DOHH2 (cell line): ENCODE results near the gene FAM174B.

Source experiments
- H3F3A ChIP-seq: fragments of 200-600 bp; sonication (generic), shearing (Covaris generic); 2 replicates; pipeline ENCODE4 v1.6.0; 2016; ENCODE audit warnings: antibody characterized with exemption, mild to moderate bottlenecking; ENCODE audit not compliant: control insufficient read depth, insufficient read depth
- H3K27ac ChIP-seq: fragments of 200-600 bp; sonication (generic); 2 replicates; pipeline ENCODE4 v1.5.1; 2014; ENCODE audit warnings: low read depth, mild to moderate bottlenecking, low read length, moderate library complexity
- H3K27me3 ChIP-seq: fragments of 200-600 bp; sonication (generic); 2 replicates; pipeline ENCODE4 v1.6.1; 2014; ENCODE audit warnings: mild to moderate bottlenecking, low read length, mixed read lengths; ENCODE audit not compliant: control insufficient read depth
- H3K36me3 ChIP-seq: fragments of 200-600 bp; sonication (generic); 2 replicates; pipeline ENCODE4 v1.6.1; 2014; ENCODE audit warnings: mild to moderate bottlenecking, low read length, moderate library complexity, mixed read lengths; ENCODE audit not compliant: control insufficient read depth
- H3K4me1 ChIP-seq: fragments of 200-600 bp; sonication (generic); 2 replicates; pipeline ENCODE4 v1.6.1; 2014; ENCODE audit warnings: mild to moderate bottlenecking, low read length, mixed read lengths; ENCODE audit not compliant: control insufficient read depth
- H3K4me2 ChIP-seq: fragments of 200-600 bp; sonication (generic); 2 replicates; pipeline ENCODE4 v1.6.0; 2014; ENCODE audit warnings: mild to moderate bottlenecking, low read length, moderate library complexity
- H3K4me3 ChIP-seq: fragments of 200-600 bp; sonication (generic); 2 replicates; pipeline ENCODE4 v1.5.1; 2014; ENCODE audit warnings: mild to moderate bottlenecking, low read length, mixed read lengths
- H3K79me2 ChIP-seq: fragments of 200-600 bp; sonication (generic); 2 replicates; pipeline ENCODE4 v1.6.1; 2014; ENCODE audit warnings: mild to moderate bottlenecking, low read length, mixed read lengths; ENCODE audit not compliant: control insufficient read depth
- H3K9me2 ChIP-seq: fragments of 200-600 bp; sonication (generic); replicated peaks from 2 replicates; pipeline ENCODE4 v1.6.1; 2014; ENCODE audit warnings: mild to moderate bottlenecking, low read length, mixed read lengths; ENCODE audit not compliant: control insufficient read depth
- H3K9me3 ChIP-seq: fragments of 200-600 bp; sonication (generic); 2 replicates; pipeline ENCODE4 v1.6.1; 2014; ENCODE audit warnings: antibody characterized with exemption, low read length, mixed read lengths; ENCODE audit not compliant: control insufficient read depth, insufficient read depth
- H4K20me1 ChIP-seq: fragments of 200-600 bp; sonication (generic); 2 replicates; pipeline ENCODE4 v1.6.0; 2014; ENCODE audit warnings: low read depth, mild to moderate bottlenecking, antibody characterized with exemption, low read length, moderate library complexity; ENCODE audit not compliant: control insufficient read depth, insufficient read depth
- CTCF ChIP-seq: fragments of 200-600 bp; sonication (generic); IDR thresholded peaks from one replicate; pipeline ENCODE4 v1.5.1; 2014; ENCODE audit warnings: antibody characterized with exemption, mild to moderate bottlenecking, low read depth, low read length; ENCODE audit not compliant: poor library complexity, severe bottlenecking
- EZH2phosphoT487 ChIP-seq: fragments of 200-600 bp; sonication (generic); IDR thresholded peaks from 2 replicates; pipeline ENCODE4 v1.6.1; 2017; ENCODE audit warnings: borderline replicate concordance, mild to moderate bottlenecking, antibody characterized with exemption, low read length, moderate library complexity, mixed read lengths

The FAM174B gene

GRCh38 chr15:92582206-92582605 is 73.4 kb downstream of the FAM174B start:
- Histone ChIP-seq H3K27me3 (no peaks in the 10 kb centered on the region), H3K4me1 (no peaks in the 10 kb centered on the region), H3K9me2 (no peaks in the 10 kb centered on the region), H3K79me2 (no peaks in the 10 kb centered on the region), H3K4me3 (no peak overlapping the region), H3K27ac (no peak overlapping the region), H4K20me1 (no peaks in the 10 kb centered on the region), H3F3A (no peaks in the 10 kb centered on the region), H3K36me3 (no peaks in the 10 kb centered on the region), H3K4me2 (no peak overlapping the region), H3K9me3 (no peaks in the 10 kb centered on the region)
- TF ChIP-seq EZH2phosphoT487: no peak
- no peak for TF ChIP-seq CTCF

GRCh38 chr15:92580933-92581445 is 74.6 kb downstream of the FAM174B start:
- Histone ChIP-seq H3K4me3 (no peak overlapping the region), H3K36me3 (no peaks in the 10 kb centered on the region), H3K27me3 (no peaks in the 10 kb centered on the region), H3K4me1 (no peaks in the 10 kb centered on the region), H3K4me2 (no peak overlapping the region), H3K27ac (no peak overlapping the region), H3F3A (no peaks in the 10 kb centered on the region), H3K9me3 (no peaks in the 10 kb centered on the region), H3K79me2 (no peaks in the 10 kb centered on the region), H4K20me1 (no peaks in the 10 kb centered on the region), H3K9me2 (no peaks in the 10 kb centered on the region)
- TF ChIP-seq EZH2phosphoT487 (no peak), CTCF (no peak)

DNA sequence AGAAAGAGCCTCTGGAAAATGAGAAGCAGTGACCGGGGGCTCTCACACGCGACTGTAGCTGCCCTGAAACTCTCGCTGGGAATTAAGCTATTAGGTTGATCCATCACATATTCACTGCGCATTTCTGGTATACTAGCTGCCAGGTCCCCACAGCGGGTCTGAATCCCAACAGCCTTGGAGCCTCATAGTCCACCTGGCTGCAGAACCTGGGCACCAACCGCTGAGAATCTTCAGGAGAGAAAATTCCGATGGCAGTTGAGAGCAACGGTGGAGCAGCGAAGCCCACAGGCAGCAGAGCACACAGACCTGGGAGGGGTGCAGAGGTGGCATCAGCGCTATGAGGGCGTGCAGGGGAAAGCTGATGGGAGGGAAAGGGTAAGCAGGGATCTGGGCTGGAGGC is 75.1 kb downstream of the FAM174B start:
- Histone ChIP-seq H3K9me3 (no peaks in the 10 kb centered on the region), H3K79me2 (no peaks in the 10 kb centered on the region), H3K36me3 (no peaks in the 10 kb centered on the region), H3K4me2 (no peak overlapping the region), H3K9me2 (no peaks in the 10 kb centered on the region), H4K20me1 (no peaks in the 10 kb centered on the region), H3F3A (no peaks in the 10 kb centered on the region), H3K4me1 (no peaks in the 10 kb centered on the region), H3K4me3 (no peak overlapping the region), H3K27ac (no peak overlapping the region), H3K27me3 (no peaks in the 10 kb centered on the region)
- no peak for TF ChIP-seq EZH2phosphoT487
- TF ChIP-seq CTCF: no peak
